Endothelial cell of umbilical vein (primary cell): ENCODE measurements around the gene FANCL. TPM values are rescaled to one million over a fixed set of nuclear protein-coding genes. Genes with fewer than 3 reads are reported as not detected.
A peak's percentile ranks its signal among the peaks of the same experiment; 100 is the strongest.

ENCODE experiments used
- BruUV-seq: library from RNA; stranded (reverse); fragments of 400-500 nt; replicated peaks from 2 replicates; lab custom pipeline; 2021; lab: Mats Ljungman, UMichigan
- CTCF ChIA-PET: fragments of 300-600, 350-600 bp; sonication (Branson Sonifier 250); formaldehyde crosslinking; loops from one replicate; lab custom pipeline; 2021; ENCODE audit warnings: antibody characterized with exemption, inconsistent platforms; lab: Charles Lee
- POLR2A ChIA-PET: fragments of 300-600, 350-600 bp; sonication (Branson Sonifier 250); formaldehyde crosslinking; loops from one replicate; lab custom pipeline; 2021; ENCODE audit warnings: antibody characterized with exemption, inconsistent platforms; lab: Charles Lee
- DNase-seq: peaks from one replicate; pipeline ENCODE4 v3.0.0-alpha.2; 2011; ENCODE audit warnings: low read depth, low spot score
- FAIRE-seq: peaks from 2 replicates; lab custom pipeline; 2011; peaks lifted over from hg19 to GRCh38; lab: Jason Lieb, UNC
- H2AFZ ChIP-seq: 2 replicates; pipeline ENCODE4 v1.6.0; 2012; ENCODE audit warnings: low read depth, low read length, control low read depth, inconsistent platforms
- H3K27ac ChIP-seq: 2 replicates; pipeline ENCODE4 v1.5.1; 2011; ENCODE audit warnings: low read depth, mild to moderate bottlenecking, control low read depth, low read length, moderate library complexity; ENCODE audit not compliant: insufficient read depth
- H3K27me3 ChIP-seq, 2 experiments: 2 replicates each; pipeline versions ENCODE4 v1.6.0 to v1.6.1; 2011; ENCODE audit warnings: low read length in 2 of 2, mixed read lengths in 1 of 2; ENCODE audit not compliant: control insufficient read depth in 2 of 2, insufficient read depth in 2 of 2
- H3K36me3 ChIP-seq, 2 experiments: 2 replicates in 1 of 2; 3 replicates in 1 of 2; pipeline ENCODE4 v1.5.1; 2011; ENCODE audit warnings: low read length in 2 of 2, mild to moderate bottlenecking in 1 of 2, moderate library complexity in 1 of 2; ENCODE audit not compliant: control insufficient read depth in 2 of 2, insufficient read depth in 2 of 2; ENCODE audit errors: extremely low read depth in 1 of 2
- H3K4me1 ChIP-seq: 3 replicates; pipeline ENCODE4 v1.5.1; 2011; ENCODE audit warnings: mild to moderate bottlenecking, low read length; ENCODE audit not compliant: control insufficient read depth, insufficient read depth; ENCODE audit errors: extremely low read depth
- H3K4me2 ChIP-seq: 2 replicates; pipeline ENCODE4 v1.6.1; 2011; ENCODE audit warnings: low read length, control low read depth, mixed read lengths; ENCODE audit not compliant: insufficient read depth
- H3K4me3 ChIP-seq, 3 experiments: fragments of 200-600 bp in 1 of 3; sonication (generic), shearing (Covaris generic) in 1 of 3; replicated peaks in 1 of 3; 2 replicates each; pipeline ENCODE4 v1.5.1; 2011 to 2016; ENCODE audit warnings: control low read depth in 3 of 3, low read length in 3 of 3, mild to moderate bottlenecking in 2 of 3, inconsistent platforms in 1 of 3, low read depth in 1 of 3, moderate library complexity in 1 of 3; ENCODE audit not compliant: insufficient read depth in 1 of 3
- H3K79me2 ChIP-seq: 2 replicates; pipeline ENCODE4 v1.6.0; 2012; ENCODE audit warnings: low read length, inconsistent platforms; ENCODE audit not compliant: control insufficient read depth, insufficient read depth
- H3K9ac ChIP-seq: replicated peaks from 2 replicates; pipeline ENCODE3; 2011; ENCODE audit warnings: low read length, control low read depth; ENCODE audit not compliant: insufficient read depth; ENCODE audit errors: extremely low read depth
- H3K9me1 ChIP-seq: replicated peaks from 3 replicates; pipeline ENCODE4 v1.6.0; 2011; ENCODE audit warnings: mild to moderate bottlenecking, low read length; ENCODE audit not compliant: control insufficient read depth, insufficient read depth; ENCODE audit errors: extremely low read depth
- H3K9me3 ChIP-seq: replicated peaks from 2 replicates; pipeline ENCODE4 v1.5.1; 2012; ENCODE audit warnings: low read length, inconsistent platforms; ENCODE audit not compliant: control insufficient read depth, insufficient read depth
- H4K20me1 ChIP-seq: replicated peaks from 2 replicates; pipeline ENCODE3; 2011; ENCODE audit warnings: mild to moderate bottlenecking, low read length; ENCODE audit not compliant: control insufficient read depth, insufficient read depth; ENCODE audit errors: extremely low read depth
- CTCF ChIP-seq, 2 donors: IDR thresholded peaks; 1 replicate in 1 of 2; 2 replicates in 1 of 2; pipeline ENCODE4 v1.5.1; 2011; ENCODE audit warnings: low read length in 2 of 2, mild to moderate bottlenecking in 2 of 2, moderate library complexity in 2 of 2, control low read depth in 1 of 2, inconsistent platforms in 1 of 2, low read depth in 1 of 2; ENCODE audit not compliant: insufficient read depth in 1 of 2; ENCODE audit errors: extremely low read depth in 1 of 2
- EZH2 ChIP-seq: IDR thresholded peaks from 2 replicates; pipeline ENCODE4 v1.6.1; 2012; ENCODE audit warnings: borderline replicate concordance, low read depth, mild to moderate bottlenecking, moderate library complexity, low read length, inconsistent platforms; ENCODE audit not compliant: severe bottlenecking
- FOS ChIP-seq: IDR thresholded peaks from 2 replicates; pipeline ENCODE4 v1.6.1; 2011; ENCODE audit warnings: mild to moderate bottlenecking, low read length, moderate library complexity, borderline replicate concordance; ENCODE audit not compliant: insufficient read depth
- GATA2 ChIP-seq: IDR thresholded peaks from 2 replicates; pipeline ENCODE4 v1.7.0; 2011; ENCODE audit warnings: low read depth, mild to moderate bottlenecking, moderate library complexity, mixed read lengths, low read length; ENCODE audit not compliant: insufficient read length, insufficient read depth
- JUN ChIP-seq: IDR thresholded peaks from 2 replicates; pipeline ENCODE4 v1.6.1; 2011; ENCODE audit warnings: borderline replicate concordance, low read depth; ENCODE audit not compliant: insufficient read length, insufficient read depth
- MAX ChIP-seq: IDR thresholded peaks from 2 replicates; pipeline ENCODE4 v1.6.1; 2011; ENCODE audit not compliant: insufficient read depth, insufficient read length
- MYC ChIP-seq: IDR thresholded peaks from one replicate; pipeline ENCODE4 v1.6.1; 2011; ENCODE audit warnings: mild to moderate bottlenecking, low read depth, low read length
- POLR2A ChIP-seq: IDR thresholded peaks from 2 replicates; pipeline ENCODE4 v1.6.1; 2012; ENCODE audit warnings: low read depth, mild to moderate bottlenecking, control low read depth, low read length
- POLR2AphosphoS5 ChIP-seq: IDR thresholded peaks from 2 replicates; pipeline ENCODE4 v1.6.1; 2012; ENCODE audit warnings: low read depth, mild to moderate bottlenecking, control low read depth, low read length, moderate library complexity; ENCODE audit not compliant: insufficient read depth
- dilution Hi-C: fragments of 300-500 bp; cut with MboI; formaldehyde crosslinking; loops from one replicate; pipeline ENCODE4 v1.15.0; 2019; ENCODE audit warnings: low sequenced_read_pairs; ENCODE audit not compliant: extremely low pct_ligation_motif_present
- intact Hi-C: fragments of 100-400 bp; cut with micrococcal nuclease; formaldehyde crosslinking; loops from one replicate; pipeline ENCODE4 v1.10.0; 2022
- polyA plus RNA-seq, 4 experiments: library from polyadenylated mRNA; depleted of rRNA in 3 of 4; stranded (reverse) in 3 of 4; unstranded in 1 of 4; fragments of >200 nt; gene quantifications; 2 replicates each; pipeline versions ENCODE4 v1.2.1 to v1.2.3, GENCODE V29; 2011 to 2012; ENCODE audit warnings: missing spikeins in 1 of 4
- total RNA-seq: library from RNA; stranded (reverse); gene quantifications from 2 replicates; pipeline ENCODE4 v1.2.3, GENCODE V29; 2021

Gene FANCL
- total and polyA plus RNA-seq, 2 donors (not counting 3 experiments of a cell fraction or from before 2014, with no cell fraction given): 10.3 to 15.8 TPM

GRCh38 chr2:58137221-58137620, 103.9 kb downstream of the FANCL start:
- H3K79me2 ChIP-seq: no peaks in the 10 kb centered on the region
- FAIRE-seq (peak; percentile 54), DNase-seq (peak; percentile 85)
- no peak overlapping the region for H3K9ac ChIP-seq
- H3K27ac ChIP-seq: peak overlapping the region; percentile 48
- H4K20me1 ChIP-seq: no peaks in the 10 kb centered on the region
- intact Hi-C loops: loop anchor here (5.0 kb wide), 1 partner anchor 230 kb away; no protein-coding TSS in a partner anchor
- peaks cover 16% of the 10 kb centered on the region for H3K4me1 ChIP-seq
- no peak overlapping the region for H3K4me3 ChIP-seq
- BruUV-seq: no TSS peak
- no peaks in the 10 kb centered on the region for H3K27me3 ChIP-seq
- dilution Hi-C loops: no loop called here
- no peak overlapping the region for H2AFZ ChIP-seq
- TF ChIP-seq CTCF (IDR thresholded peaks at IDR 0.05; ENCODE audit: extremely low read depth in 1 of 2, insufficient read depth in 1 of 2, low read depth in 1 of 2, low read length in 2 of 2) (no peak), FOS (peak; percentile 37), MYC (no peak), GATA2 (peak; percentile 57), MAX (no peak), POLR2A (no peak), EZH2 (no peak), POLR2AphosphoS5 (no peak), JUN (peak; percentile 80)
- ChIA-PET CTCF (no interaction called here), POLR2A (no interaction called here)
- no peak overlapping the region for H3K4me2 ChIP-seq
- H3K36me3 ChIP-seq: peaks cover 0 to 4% of the 10 kb centered on the region in 2 experiments
- H3K9me3 ChIP-seq: no peaks in the 10 kb centered on the region
- H3K9me1 ChIP-seq: no peaks in the 10 kb centered on the region
